Fibroblast of the conjunctiva (primary cell): Measurements from ENCODE around the gene TMEM117.
"Not testable (repeated sequence)": the region's sequence is repeated elsewhere in the genome, so short reads cannot be mapped to it uniquely, and the experiment has no call there.

Experiments
- DNase-seq: peaks from one replicate; pipeline ENCODE4 v3.0.0-alpha.2; 2010; ENCODE audit warnings: low read depth

TMEM117 gene

DNA sequence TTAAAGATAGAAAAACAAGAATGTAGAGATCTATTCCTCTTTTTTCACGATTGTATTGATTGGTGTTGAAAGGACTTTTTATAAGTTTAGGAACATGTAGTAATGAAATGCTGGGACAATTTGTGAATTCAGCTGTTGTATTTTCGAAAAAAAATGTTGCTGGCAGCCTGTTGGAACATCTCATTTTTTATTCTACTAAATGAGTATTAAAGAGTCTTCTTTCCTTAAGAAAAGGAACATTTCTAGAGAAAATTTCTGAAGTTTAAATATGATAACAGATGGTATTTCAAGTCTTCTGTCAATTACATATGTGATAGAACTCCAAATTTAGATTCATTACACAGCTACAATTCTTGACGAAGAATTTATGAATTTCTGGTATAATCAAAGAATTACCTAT lies 189.6 kb downstream of the TMEM117 start:
- DNase-seq = no peak

- DNase-seq = no peak
These were observed 190.2 kb downstream of the TMEM117 start for GRCh38 chr12:44026046-44026445.

DNA sequence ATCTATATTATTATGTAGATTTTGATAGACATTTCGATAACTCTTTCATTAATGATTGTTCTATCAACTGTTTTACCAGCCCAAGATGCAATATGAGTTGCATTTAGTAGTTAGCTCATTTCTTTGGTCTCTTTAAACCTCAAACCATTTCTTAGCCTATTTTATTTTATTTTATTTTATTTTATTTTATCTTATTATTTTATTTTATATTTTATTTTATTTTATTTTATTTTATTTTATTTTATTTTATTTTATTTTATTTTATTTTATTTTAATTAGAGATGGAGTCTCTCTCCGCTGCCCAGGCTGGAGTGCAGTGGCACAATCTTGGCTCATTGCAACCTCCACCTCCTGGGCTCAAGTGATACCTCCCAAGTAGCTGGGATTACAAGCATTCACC lies 191.0 kb downstream of the TMEM117 start:
- not testable (repeated sequence) for DNase-seq

DNA sequence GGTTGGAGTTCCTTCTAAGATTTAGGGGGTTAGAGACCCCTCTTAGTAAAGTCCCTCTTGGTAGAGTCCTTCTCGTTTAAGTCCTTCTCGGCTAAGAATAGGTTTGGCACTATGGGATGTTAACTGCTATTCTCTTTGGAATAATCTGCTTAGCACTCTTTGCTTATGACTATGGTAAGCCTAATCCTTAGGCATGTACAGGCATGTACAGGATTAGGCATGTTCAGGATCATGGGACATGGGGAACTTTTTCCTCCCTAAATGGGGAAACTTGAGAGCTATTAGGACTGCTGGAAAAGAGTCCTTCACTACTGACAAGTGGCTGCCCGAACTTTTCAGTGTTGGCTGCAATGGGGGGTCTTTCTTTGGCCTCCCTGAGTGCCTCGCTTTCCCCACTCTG lies 193.3 kb downstream of the TMEM117 start:
- DNase-seq = no peak

DNA sequence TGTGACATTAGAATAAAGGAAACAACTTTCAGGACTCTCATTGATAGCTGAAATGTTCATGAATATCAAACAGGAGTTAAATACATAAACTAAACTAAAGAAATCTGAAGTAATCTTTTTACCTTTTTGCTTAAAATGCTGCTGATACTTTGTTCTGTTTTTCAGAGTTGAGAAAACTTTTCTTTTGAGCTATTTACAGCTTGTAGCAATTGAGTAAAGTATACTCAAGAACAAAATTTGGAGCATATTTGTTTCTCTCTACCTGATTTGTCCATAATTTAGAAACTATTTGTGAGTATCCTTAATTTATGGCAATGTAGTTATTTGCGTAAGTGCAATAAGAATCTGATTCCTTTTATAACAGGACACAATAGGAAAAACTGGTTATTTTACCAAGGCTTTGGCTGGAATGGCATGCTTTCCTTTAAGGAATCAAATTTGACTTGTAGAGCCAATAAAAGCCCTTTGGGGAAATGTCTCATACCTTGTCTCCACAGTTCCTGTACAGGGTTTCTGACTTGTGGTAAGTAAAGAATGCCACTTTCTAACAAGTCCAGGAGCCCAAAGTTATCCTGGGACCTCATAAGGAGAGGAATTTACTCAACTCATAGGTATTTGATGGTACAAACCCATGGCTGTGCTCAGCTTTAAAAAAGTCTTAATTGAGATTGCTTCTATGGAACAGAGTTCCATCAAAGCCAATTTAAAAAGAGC lies 195.7 kb downstream of the TMEM117 start:
- no peak for DNase-seq

- no peak for DNase-seq
These were observed 199.0 kb downstream of the TMEM117 start for GRCh38 chr12:44034906-44035305.

GRCh38 chr12:44036875-44037443 lies 201.1 kb downstream of the TMEM117 start:
- no peak for DNase-seq

GRCh38 chr12:44038411-44038810 lies 202.5 kb downstream of the TMEM117 start:
- no peak for DNase-seq

DNA sequence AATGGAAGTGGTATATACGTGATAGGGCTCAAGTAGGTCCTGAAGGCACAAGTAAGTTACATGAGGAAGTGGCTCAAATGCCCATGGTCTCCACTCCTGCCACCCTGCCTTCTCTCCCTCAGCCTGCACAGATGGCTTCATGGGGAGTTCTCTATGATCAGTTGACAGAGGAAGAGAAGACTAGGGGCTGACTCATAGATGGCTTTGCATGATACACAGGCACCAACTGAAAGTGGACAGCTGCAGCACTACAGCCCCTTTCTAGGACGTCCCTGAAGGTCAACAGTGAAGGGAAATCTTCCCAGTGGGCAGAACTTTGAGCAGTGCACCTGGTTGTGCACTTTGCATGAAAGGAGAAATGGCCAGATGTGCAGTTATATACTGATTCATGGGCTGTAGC lies 208.6 kb downstream of the TMEM117 start:
- DNase-seq = not testable (repeated sequence)

DNA sequence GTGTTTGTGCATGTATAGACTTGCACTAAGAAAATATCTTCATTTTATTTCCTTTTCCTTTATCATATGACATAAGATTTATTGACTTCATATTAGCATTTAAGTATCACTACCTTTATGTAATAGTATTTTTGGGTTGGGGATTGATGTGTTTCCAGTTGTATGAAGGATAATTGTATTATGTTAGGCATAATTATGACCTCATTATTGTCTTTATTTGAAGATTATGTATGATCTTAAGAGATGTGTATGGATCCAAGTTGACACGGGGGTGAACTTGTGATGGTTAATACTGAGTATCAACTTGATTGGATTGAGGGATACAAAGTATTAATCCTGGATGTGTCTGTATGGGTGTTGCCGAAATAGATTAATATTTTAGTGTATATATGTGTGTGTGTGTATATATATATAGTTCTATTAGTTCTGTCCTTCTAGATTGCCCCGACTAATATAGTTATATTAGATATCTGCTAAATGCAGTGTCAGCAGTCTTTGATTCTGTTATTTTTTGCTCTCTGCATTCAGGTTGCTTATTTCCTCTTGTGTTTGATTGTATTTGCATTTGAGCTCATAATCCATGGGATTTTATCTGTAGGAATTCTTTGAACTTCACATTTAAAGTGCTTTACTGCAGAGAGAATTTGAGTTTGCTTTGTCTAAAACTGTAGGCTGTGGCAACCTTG lies 211.0 kb downstream of the TMEM117 start:
- DNase-seq = no peak

DNA sequence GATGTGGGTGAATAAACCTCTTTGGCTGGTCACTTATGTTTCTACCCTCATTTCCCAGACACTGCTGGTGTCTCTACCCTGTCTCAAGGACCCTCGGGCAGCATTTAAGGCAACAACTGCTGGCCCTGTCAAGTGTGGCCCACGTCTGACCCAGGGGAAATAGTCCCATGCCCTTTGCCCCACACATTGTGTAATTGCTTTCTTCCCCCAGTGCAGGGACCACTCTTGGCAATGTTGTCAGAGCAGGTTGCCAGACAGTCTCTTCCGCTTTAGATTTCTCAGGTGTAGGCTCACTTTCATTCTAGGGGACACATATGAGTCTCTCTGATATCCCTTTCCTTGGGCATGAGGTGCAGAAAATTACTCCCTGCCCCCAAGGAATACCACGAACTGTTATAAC lies 216.7 kb downstream of the TMEM117 start:
- DNase-seq = no peak

GRCh38 chr12:44053549-44054127 lies 217.8 kb downstream of the TMEM117 start:
- DNase-seq = no peak

DNA sequence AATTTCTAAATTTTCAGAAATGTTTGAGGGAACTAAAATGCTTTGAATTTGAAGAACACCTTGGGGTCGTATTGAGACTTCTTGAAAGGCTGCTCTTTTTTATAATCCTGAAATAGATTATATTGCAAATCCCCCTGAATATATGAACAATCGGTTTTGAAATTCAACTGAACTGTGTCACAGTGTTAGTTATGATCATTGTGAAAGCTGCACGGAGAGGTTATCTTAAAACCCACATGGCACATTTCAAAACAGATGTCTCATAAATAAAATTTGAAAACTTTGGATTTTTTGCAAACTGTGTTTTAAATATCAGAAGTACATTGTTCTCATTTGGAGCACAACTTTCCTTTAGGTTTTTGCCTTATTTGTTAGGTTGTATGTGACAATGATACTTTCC lies 218.4 kb downstream of the TMEM117 start:
- DNase-seq = no peak

DNA sequence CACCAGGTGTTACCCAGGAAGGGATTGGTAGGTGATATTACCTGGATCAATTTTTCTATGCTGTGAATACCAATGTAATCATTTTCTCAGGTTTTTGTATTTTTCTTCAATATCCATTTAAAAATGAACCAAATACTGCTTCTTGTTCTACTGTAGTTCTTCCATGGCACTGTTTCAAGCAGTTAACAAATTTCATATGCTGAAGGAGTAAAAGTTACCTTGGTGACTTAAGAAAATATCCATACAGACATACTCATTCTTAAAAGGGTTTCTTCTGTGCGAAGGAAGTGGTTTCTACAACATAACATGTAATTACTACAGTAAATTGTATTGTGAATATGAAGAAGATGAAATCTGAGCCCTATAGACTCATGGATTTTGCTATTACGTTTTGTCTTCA lies 222.5 kb downstream of the TMEM117 start:
- DNase-seq = no peak

- DNase-seq = no peak
These were observed 223.6 kb downstream of the TMEM117 start for GRCh38 chr12:44059476-44059875.

- DNase-seq = no peak
These were observed 227.8 kb downstream of the TMEM117 start for GRCh38 chr12:44063671-44064070.

- no peak for DNase-seq
These were observed 241.0 kb downstream of the TMEM117 start for GRCh38 chr12:44076871-44077270.

GRCh38 chr12:44077294-44077693 lies 241.4 kb downstream of the TMEM117 start:
- DNase-seq = no peak

DNA sequence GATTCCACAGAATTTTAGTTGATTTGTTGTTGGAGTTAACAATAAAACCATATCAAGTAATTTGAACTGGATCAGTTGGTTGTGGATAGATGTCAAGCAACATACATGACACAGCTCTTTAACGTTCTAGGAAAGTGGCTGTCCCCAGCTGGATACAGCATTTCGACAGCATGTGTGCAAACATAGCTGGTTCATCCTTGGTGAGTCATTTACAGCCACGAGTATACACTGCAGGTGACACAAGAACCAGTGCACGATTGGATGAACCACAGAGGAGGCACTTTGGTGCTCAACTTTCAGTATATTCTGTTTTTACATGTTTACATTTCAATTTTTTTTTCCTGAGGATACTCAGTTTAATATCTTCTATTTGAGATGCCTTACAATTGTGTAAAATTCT lies 242.4 kb downstream of the TMEM117 start:
- DNase-seq = no peak

DNA sequence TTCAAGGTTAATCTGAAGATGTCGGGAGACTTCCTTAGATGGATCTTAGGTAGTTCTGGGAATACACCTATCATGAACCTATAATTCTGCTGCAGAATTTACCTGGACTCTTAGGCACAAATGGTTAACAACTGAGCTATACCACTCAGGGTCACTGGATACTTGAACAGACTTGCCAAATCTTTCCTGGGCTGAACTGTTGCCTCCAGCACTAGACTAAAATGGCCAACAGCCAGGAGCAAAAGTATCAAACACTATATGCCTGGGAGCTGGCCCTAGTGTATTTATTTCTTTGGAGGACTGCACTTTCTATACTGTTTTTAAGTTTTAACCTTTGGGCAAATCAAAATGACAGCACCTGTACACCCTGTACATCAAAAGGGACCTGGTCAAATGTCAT lies 252.8 kb downstream of the TMEM117 start:
- no peak for DNase-seq

GRCh38 chr12:44091948-44092606 lies 256.2 kb downstream of the TMEM117 start:
- no peak for DNase-seq

GRCh38 chr12:44098786-44099185 lies 262.9 kb downstream of the TMEM117 start:
- no peak for DNase-seq

- DNase-seq = no peak
These were observed 263.6 kb downstream of the TMEM117 start for GRCh38 chr12:44099486-44099885.
